Raji (cell line): ENCODE data around the gene CHRDL2.

Experiments
- POLR2A ChIP-seq: IDR thresholded peaks from 2 replicates; pipeline ENCODE4 v1.6.1; 2011; ENCODE audit warnings: low read depth, low read length, control low read depth; ENCODE audit not compliant: insufficient read depth

CHRDL2 gene

GRCh38 chr11:74754507-74755252 is 23.5 kb upstream of the CHRDL2 start:
- no peak for TF ChIP-seq POLR2A

GRCh38 chr11:74751303-74751702 is 20.1 kb upstream of the CHRDL2 start:
- TF ChIP-seq POLR2A = no peak

GRCh38 chr11:74749965-74750296 is 18.7 kb upstream of the CHRDL2 start:
- no peak for TF ChIP-seq POLR2A

- TF ChIP-seq POLR2A = peak; percentile 48; the same call in 1 of the 2 replicates
These were observed 18.1 kb upstream of the CHRDL2 start for GRCh38 chr11:74749127-74749964.

- TF ChIP-seq POLR2A = peak; percentile 56
These were observed 17.2 kb upstream of the CHRDL2 start, which contains the start of gene RNF169 for GRCh38 chr11:74748211-74749126. RNF169 (plus strand) TSS chr11:74748849; CDS start chr11:74748881, 32 bp downstream.

GRCh38 chr11:74746868-74747267 is 15.6 kb upstream of the CHRDL2 start:
- TF ChIP-seq POLR2A = no peak

GRCh38 chr11:74744277-74744676 is 13.1 kb upstream of the CHRDL2 start:
- TF ChIP-seq POLR2A = no peak

GRCh38 chr11:74743640-74744039 is 12.4 kb upstream of the CHRDL2 start:
- no peak for TF ChIP-seq POLR2A

GRCh38 chr11:74742070-74742469 is 10.8 kb upstream of the CHRDL2 start:
- no peak for TF ChIP-seq POLR2A

- no peak for TF ChIP-seq POLR2A
These were observed 8.5 kb upstream of the CHRDL2 start for GRCh38 chr11:74739546-74740270.

- TF ChIP-seq POLR2A = no peak
These were observed 4.8 kb upstream of the CHRDL2 start for GRCh38 chr11:74736031-74736430.

- no peak for TF ChIP-seq POLR2A
These were observed 4.2 kb upstream of the CHRDL2 start for GRCh38 chr11:74735365-74735928.

GRCh38 chr11:74734559-74734925 is 3.3 kb upstream of the CHRDL2 start:
- TF ChIP-seq POLR2A = no peak

GRCh38 chr11:74730571-74731260 is 510 bp downstream of the CHRDL2 start:
- TF ChIP-seq POLR2A = no peak
